H1 (cell line): ENCODE results near the gene MARCHF2. TPM values are rescaled to one million over a fixed set of nuclear protein-coding genes. Genes with fewer than 3 reads are reported as not detected.

Experiments
- CEBPB ChIP-seq: IDR thresholded peaks from 2 replicates; pipeline ENCODE4 v1.6.1; 2012; ENCODE audit warnings: low read depth, low read length
- JUN ChIP-seq: IDR thresholded peaks from 2 replicates; pipeline ENCODE4 v1.6.1; 2011; ENCODE audit warnings: low read depth, mild to moderate bottlenecking, improper control_type of control experiment, low read length
- SIN3A ChIP-seq, 2 experiments: IDR thresholded peaks in 1 of 2; conservative IDR thresholded peaks in 1 of 2; 2 replicates each; pipeline ENCODE4 v1.6.1; 2011 to 2012; ENCODE audit warnings: low read length in 2 of 2, improper control_type of control experiment in 1 of 2, low read depth in 1 of 2, mild to moderate bottlenecking in 1 of 2
- TAF7 ChIP-seq: optimal IDR thresholded peaks from 2 replicates; pipeline ENCODE3; 2011; ENCODE audit warnings: low read depth, mild to moderate bottlenecking, inconsistent platforms, low read length, moderate library complexity, borderline replicate concordance
- TCF12 ChIP-seq: IDR thresholded peaks from 2 replicates; pipeline ENCODE4 v1.6.1; 2011; ENCODE audit warnings: low read depth, mild to moderate bottlenecking, low read length
- polyA plus RNA-seq, 7 experiments: library from polyadenylated mRNA; depleted of rRNA in 3 of 7; stranded (reverse) in 5 of 7; unstranded in 2 of 7; fragments of >200 nt in 5 of 7; fragments of 200-250 nt in 2 of 7; gene quantifications; 1 replicate in 5 of 7; 2 replicates in 1 of 7; 4 replicates in 1 of 7; pipeline versions ENCODE4 v1.2.1 to v1.2.3, GENCODE V29; 2011 to 2013; ENCODE audit warnings: missing spikeins in 2 of 7, mixed read lengths in 2 of 7
- total RNA-seq: library from RNA; stranded (reverse); fragmentation: NEBNext Ultra II Directional; extraction: Animal tissue kit (Norgen Biotek cat#: 25700); gene quantifications from 2 replicates; pipeline ENCODE4 v1.2.1, GENCODE V29; 2021
- TF ChIP-seq, protein P1 (sequence below): IDR thresholded peaks from 2 replicates; pipeline ENCODE4 v1.6.1; 2011; ENCODE audit warnings: low read length, improper control_type of control experiment
- TF ChIP-seq, protein P2 (sequence below): IDR thresholded peaks from 2 replicates; pipeline ENCODE4 v1.6.1; 2012; ENCODE audit warnings: low read length, inconsistent platforms

Gene MARCHF2
- total and polyA plus RNA-seq, 2 of the 8 experiments (the other 6 are each of a cell fraction or from before 2014, with no cell fraction given), result 18.5 to 46.2 TPM

GRCh38 chr19:8473648-8474476 lies 60.8 kb downstream of the MARCHF2 start (continued):
- TF ChIP-seq, protein P1, sequence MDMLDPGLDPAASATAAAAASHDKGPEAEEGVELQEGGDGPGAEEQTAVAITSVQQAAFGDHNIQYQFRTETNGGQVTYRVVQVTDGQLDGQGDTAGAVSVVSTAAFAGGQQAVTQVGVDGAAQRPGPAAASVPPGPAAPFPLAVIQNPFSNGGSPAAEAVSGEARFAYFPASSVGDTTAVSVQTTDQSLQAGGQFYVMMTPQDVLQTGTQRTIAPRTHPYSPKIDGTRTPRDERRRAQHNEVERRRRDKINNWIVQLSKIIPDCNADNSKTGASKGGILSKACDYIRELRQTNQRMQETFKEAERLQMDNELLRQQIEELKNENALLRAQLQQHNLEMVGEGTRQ, result no peak
- no peak for TF ChIP-seq TCF12
- no peak for TF ChIP-seq JUN
- no peak for TF ChIP-seq SIN3A (conservative IDR thresholded peaks at IDR 0.05 in 1 of 2, IDR thresholded peaks at IDR 0.05 in 1 of 2; ENCODE audit: low read depth in 1 of 2, low read length in 2 of 2)
- no peak for TF ChIP-seq TAF7
- TF ChIP-seq, protein P2, sequence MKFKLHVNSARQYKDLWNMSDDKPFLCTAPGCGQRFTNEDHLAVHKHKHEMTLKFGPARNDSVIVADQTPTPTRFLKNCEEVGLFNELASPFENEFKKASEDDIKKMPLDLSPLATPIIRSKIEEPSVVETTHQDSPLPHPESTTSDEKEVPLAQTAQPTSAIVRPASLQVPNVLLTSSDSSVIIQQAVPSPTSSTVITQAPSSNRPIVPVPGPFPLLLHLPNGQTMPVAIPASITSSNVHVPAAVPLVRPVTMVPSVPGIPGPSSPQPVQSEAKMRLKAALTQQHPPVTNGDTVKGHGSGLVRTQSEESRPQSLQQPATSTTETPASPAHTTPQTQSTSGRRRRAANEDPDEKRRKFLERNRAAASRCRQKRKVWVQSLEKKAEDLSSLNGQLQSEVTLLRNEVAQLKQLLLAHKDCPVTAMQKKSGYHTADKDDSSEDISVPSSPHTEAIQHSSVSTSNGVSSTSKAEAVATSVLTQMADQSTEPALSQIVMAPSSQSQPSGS, result no peak
- no peak for TF ChIP-seq CEBPB
- TF ChIP-seq, all 59 proteins: peak for 0
